ENCODE data around the gene TMEM25. TPM values are rescaled to one million over a fixed set of nuclear protein-coding genes. Genes with fewer than 3 reads are reported as not detected.

TMEM25 gene
- total RNA-seq, 1 experiment from 2014 or later = 24.5 TPM

DNA sequence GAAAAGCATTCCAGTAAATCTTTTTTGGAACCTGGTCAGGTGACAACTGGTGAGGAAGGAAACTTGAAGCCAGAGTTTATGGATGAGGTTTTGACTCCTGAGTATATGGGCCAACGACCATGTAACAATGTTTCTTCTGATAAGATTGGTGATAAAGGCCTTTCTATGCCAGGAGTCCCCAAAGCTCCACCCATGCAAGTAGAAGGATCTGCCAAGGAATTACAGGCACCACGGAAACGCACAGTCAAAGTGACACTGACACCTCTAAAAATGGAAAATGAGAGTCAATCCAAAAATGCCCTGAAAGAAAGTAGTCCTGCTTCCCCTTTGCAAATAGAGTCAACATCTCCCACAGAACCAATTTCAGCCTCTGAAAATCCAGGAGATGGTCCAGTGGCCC, 27.8 kb upstream of the TMEM25 start:
- no peak overlapping the region for H2AK5ac ChIP-seq (ENCODE audit: insufficient read length, low read length)
- Mint-ChIP-seq H3K4me1 (no peaks in the 10 kb centered on the region), H3K4me3 (no peak overlapping the region), H3K27me3 (ENCODE audit: low read depth) (no peaks in the 10 kb centered on the region; the same call in 1 of the 2 replicates), H3K27ac (no peak overlapping the region; a peak in 2 of 7 replicates), H3K36me3 (ENCODE audit: insufficient read depth in 1 of 3, low read depth in 3 of 3) (peaks cover 66 to 94% (median 92%) of the 10 kb centered on the region in 3 experiments), H3K9me3 (no peaks in the 10 kb centered on the region)
- no peak overlapping the region for H3K23ac ChIP-seq (ENCODE audit: insufficient read length, low read depth, low read length)
- no peak overlapping the region for H3K56ac ChIP-seq (ENCODE audit: insufficient read length, low read depth, low read length)
- H3K27ac ChIP-seq (ENCODE audit: insufficient read length, low read depth, low read length) = no peak overlapping the region
- no peak overlapping the region for H2BK12ac ChIP-seq (ENCODE audit: insufficient read length, low read depth, low read length)
- no peaks in the 10 kb centered on the region for H3K27me3 ChIP-seq (ENCODE audit: insufficient read depth, low read length)
- no peak overlapping the region for H4K5ac ChIP-seq (ENCODE audit: insufficient read length, low read depth, low read length)
- no peaks in the 10 kb centered on the region for H3K4me1 ChIP-seq (ENCODE audit: insufficient read depth, low read length)
- H3K23me2 ChIP-seq (ENCODE audit: insufficient read length, low read depth, low read length, poor library complexity, severe bottlenecking) = no peaks in the 10 kb centered on the region
- H2BK15ac ChIP-seq (ENCODE audit: low read depth, low read length) = no peak overlapping the region
- no peaks in the 10 kb centered on the region for H3K79me1 ChIP-seq (ENCODE audit: insufficient read depth, low read depth, low read length, poor library complexity, severe bottlenecking)
- no peak overlapping the region for H2BK120ac ChIP-seq (ENCODE audit: low read depth, low read length, poor library complexity, severe bottlenecking)
- no peaks in the 10 kb centered on the region for H4K20me1 ChIP-seq (ENCODE audit: control insufficient read depth, insufficient read depth, insufficient read length)
- H4K91ac ChIP-seq (ENCODE audit: insufficient read length, low read depth, low read length) = no peak overlapping the region
- no CpG with 5 or more reads among the region's 3 CpGs for WGBS (ENCODE audit: extremely low coverage, insufficient read length, low lambda C conversion rate)
- TF ChIP-seq, protein P1, sequence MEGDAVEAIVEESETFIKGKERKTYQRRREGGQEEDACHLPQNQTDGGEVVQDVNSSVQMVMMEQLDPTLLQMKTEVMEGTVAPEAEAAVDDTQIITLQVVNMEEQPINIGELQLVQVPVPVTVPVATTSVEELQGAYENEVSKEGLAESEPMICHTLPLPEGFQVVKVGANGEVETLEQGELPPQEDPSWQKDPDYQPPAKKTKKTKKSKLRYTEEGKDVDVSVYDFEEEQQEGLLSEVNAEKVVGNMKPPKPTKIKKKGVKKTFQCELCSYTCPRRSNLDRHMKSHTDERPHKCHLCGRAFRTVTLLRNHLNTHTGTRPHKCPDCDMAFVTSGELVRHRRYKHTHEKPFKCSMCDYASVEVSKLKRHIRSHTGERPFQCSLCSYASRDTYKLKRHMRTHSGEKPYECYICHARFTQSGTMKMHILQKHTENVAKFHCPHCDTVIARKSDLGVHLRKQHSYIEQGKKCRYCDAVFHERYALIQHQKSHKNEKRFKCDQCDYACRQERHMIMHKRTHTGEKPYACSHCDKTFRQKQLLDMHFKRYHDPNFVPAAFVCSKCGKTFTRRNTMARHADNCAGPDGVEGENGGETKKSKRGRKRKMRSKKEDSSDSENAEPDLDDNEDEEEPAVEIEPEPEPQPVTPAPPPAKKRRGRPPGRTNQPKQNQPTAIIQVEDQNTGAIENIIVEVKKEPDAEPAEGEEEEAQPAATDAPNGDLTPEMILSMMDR (conservative IDR thresholded peaks at IDR 0.05) = no peak
- H3T11ph ChIP-seq (ENCODE audit: low read length) = no peak overlapping the region
- no peak overlapping the region for H2BK5ac ChIP-seq (ENCODE audit: insufficient read length, low read length)
- no peak overlapping the region for H4K8ac ChIP-seq (replicated peaks; ENCODE audit: insufficient read length, low read depth, low read length)
- H3K9me3 ChIP-seq (ENCODE audit: control insufficient read depth, low read depth, low read length) = no peaks in the 10 kb centered on the region
- H3K4me2 ChIP-seq (ENCODE audit: insufficient read depth, insufficient read length, low read length) = no peak overlapping the region
- no peak for DNase-seq
- no peaks in the 10 kb centered on the region for H3K79me2 ChIP-seq (ENCODE audit: insufficient read depth, low read length)
- no peak overlapping the region for H2AFZ ChIP-seq (ENCODE audit: low read length)
- no peak overlapping the region for H3K14ac ChIP-seq (ENCODE audit: insufficient read depth, low read length)
- no peak overlapping the region for H3K4ac ChIP-seq (ENCODE audit: low read depth, low read length)
- no peak overlapping the region for H3K18ac ChIP-seq (ENCODE audit: insufficient read length, low read depth, low read length)
- no peak overlapping the region for H2BK20ac ChIP-seq (ENCODE audit: low read depth, low read length, poor library complexity, severe bottlenecking)
- no peak overlapping the region for H3K9ac ChIP-seq (ENCODE audit: extremely low read depth, insufficient read length, low read length)

Measured in H9 (cell line).